ENCODE data around the gene UTS2R. TPM values are rescaled to one million over a fixed set of nuclear protein-coding genes. Genes with fewer than 3 reads are reported as not detected.
"Not testable (repeated sequence)": the region's sequence is repeated elsewhere in the genome, so short reads cannot be mapped to it uniquely, and the experiment has no call there.

Gene UTS2R
- total RNA-seq, 4 donors from 2014 or later = not detected

GRCh38 chr17:82354804-82355308, 16.7 kb upstream of the UTS2R start:
- H3K4me3 ChIP-seq = no peak overlapping the region
- no peaks in the 10 kb centered on the region for H3K9me3 ChIP-seq
- H3K27me3 ChIP-seq = peaks cover 39% of the 10 kb centered on the region
- 84% methylated on average over 7 of the region's 7 CpGs for WGBS
- DNase-seq (ENCODE audit: low spot score in 2 of 2) = no peak
- H3K36me3 ChIP-seq = no peaks in the 10 kb centered on the region
- no peak for TF ChIP-seq CTCF (IDR thresholded peaks at IDR 0.05)
- peaks cover 13% of the 10 kb centered on the region for H3K4me1 ChIP-seq
- H3K27ac ChIP-seq = no peak overlapping the region

GRCh38 chr17:82355770-82356427, 15.7 kb upstream of the UTS2R start:
- TF ChIP-seq CTCF (IDR thresholded peaks at IDR 0.05) = no peak
- TF ChIP-seq POLR2A (IDR thresholded peaks at IDR 0.05) = no peak
- no peak for TF ChIP-seq POLR2AphosphoS5 (IDR thresholded peaks at IDR 0.05)
- no peak for TF ChIP-seq EP300 (IDR thresholded peaks at IDR 0.05)
- peaks cover 39% of the 10 kb centered on the region for H3K27me3 ChIP-seq
- DNase-seq (ENCODE audit: low spot score in 2 of 2) = no peak
- H3K36me3 ChIP-seq = no peaks in the 10 kb centered on the region
- no peak overlapping the region for H3K27ac ChIP-seq
- H3K4me1 ChIP-seq = peaks cover 11% of the 10 kb centered on the region
- no peak overlapping the region for H3K4me3 ChIP-seq
- WGBS = 42% methylated on average over 8 of the region's 11 CpGs
- no peaks in the 10 kb centered on the region for H3K9me3 ChIP-seq

- TF ChIP-seq EP300 (IDR thresholded peaks at IDR 0.05) = no peak
- no peak for TF ChIP-seq CTCF (IDR thresholded peaks at IDR 0.05)
- no peak for TF ChIP-seq POLR2A (IDR thresholded peaks at IDR 0.05)
- TF ChIP-seq POLR2AphosphoS5 (IDR thresholded peaks at IDR 0.05) = no peak
- H3K27ac ChIP-seq = no peak overlapping the region
- H3K27me3 ChIP-seq = peaks cover 39% of the 10 kb centered on the region
- no peak overlapping the region for H3K4me3 ChIP-seq
- H3K9me3 ChIP-seq = no peaks in the 10 kb centered on the region
- no peak for DNase-seq (ENCODE audit: low spot score in 2 of 2)
- 48% methylated on average over 4 of the region's 20 CpGs for WGBS
- H3K4me1 ChIP-seq = peaks cover 5% of the 10 kb centered on the region
- H3K36me3 ChIP-seq = no peaks in the 10 kb centered on the region
These were observed 14.7 kb upstream of the UTS2R start for GRCh38 chr17:82356845-82357355.

GRCh38 chr17:82357394-82357793, 14.2 kb upstream of the UTS2R start:
- Histone ChIP-seq H3K27me3 (peaks cover 39% of the 10 kb centered on the region), H3K27ac (no peak overlapping the region)
- TF ChIP-seq CTCF (IDR thresholded peaks at IDR 0.05) (no peak), POLR2AphosphoS5 (IDR thresholded peaks at IDR 0.05) (no peak), EP300 (IDR thresholded peaks at IDR 0.05) (no peak), POLR2A (IDR thresholded peaks at IDR 0.05) (no peak)

GRCh38 chr17:82358465-82359350, 12.9 kb upstream of the UTS2R start, which contains the start of gene TEX19:
TEX19 (plus strand) TSS chr17:82359247; CDS start chr17:82362151, 2,904 bp downstream.
- Histone ChIP-seq H3K4me3 (no peak within 1 kb of the TSS), H3K27me3 (peaks cover 34% of the 10 kb centered on the region), H3K4me1 (no peaks in the 10 kb centered on the region), H3K9me3 (no peaks in the 10 kb centered on the region), H3K27ac (no peak within 1 kb of the TSS), H3K36me3 (no peaks in the 10 kb centered on the region)
- TF ChIP-seq POLR2AphosphoS5 (IDR thresholded peaks at IDR 0.05) (no peak), EP300 (IDR thresholded peaks at IDR 0.05) (no peak), POLR2A (IDR thresholded peaks at IDR 0.05) (no peak), CTCF (IDR thresholded peaks at IDR 0.05) (no peak)
- WGBS = 63% methylated on average over 21 of the region's 21 CpGs
- DNase-seq (ENCODE audit: low spot score in 2 of 2) = no peak

More at GRCh38 chr17:82357394-82357793, 14.2 kb upstream of the UTS2R start:
- H3K4me3 ChIP-seq = no peak overlapping the region
- H3K4me1 ChIP-seq = peaks cover under 1% of the 10 kb centered on the region
- no peaks in the 10 kb centered on the region for H3K9me3 ChIP-seq
- no peaks in the 10 kb centered on the region for H3K36me3 ChIP-seq
- DNase-seq (ENCODE audit: low spot score in 2 of 2) = no peak
- WGBS = 65% methylated on average over 2 of the region's 2 CpGs

- H3K27me3 ChIP-seq = peaks cover 33% of the 10 kb centered on the region
- H3K9me3 ChIP-seq = not testable (repeated sequence)
- 81% methylated on average over 1 of the region's 1 CpG for WGBS
These were observed 12.0 kb upstream of the UTS2R start for GRCh38 chr17:82359451-82360074.

More at GRCh38 chr17:82359451-82360074, 12.0 kb upstream of the UTS2R start:
- not testable (repeated sequence) for H3K36me3 ChIP-seq; H3K27ac ChIP-seq; H3K4me1 ChIP-seq; H3K4me3 ChIP-seq; DNase-seq (ENCODE audit: low spot score in 2 of 2)

Measured in suprapubic skin (tissue), 4 donors.